T-helper 1 cell (primary cell): ENCODE data around the gene PIK3R1.

Experiments
- DNase-seq, 5 donors: peaks; one replicate each; pipeline ENCODE4 v3.0.0-alpha.2; 2012 to 2020
- total RNA-seq, 4 donors: gene quantifications; one replicate each; lab custom pipeline; 2026; lab: John Stamatoyannopoulos, UW

Gene PIK3R1
- total RNA-seq: 408 to 725 (median 529) reads per million in 4 donors

DNA sequence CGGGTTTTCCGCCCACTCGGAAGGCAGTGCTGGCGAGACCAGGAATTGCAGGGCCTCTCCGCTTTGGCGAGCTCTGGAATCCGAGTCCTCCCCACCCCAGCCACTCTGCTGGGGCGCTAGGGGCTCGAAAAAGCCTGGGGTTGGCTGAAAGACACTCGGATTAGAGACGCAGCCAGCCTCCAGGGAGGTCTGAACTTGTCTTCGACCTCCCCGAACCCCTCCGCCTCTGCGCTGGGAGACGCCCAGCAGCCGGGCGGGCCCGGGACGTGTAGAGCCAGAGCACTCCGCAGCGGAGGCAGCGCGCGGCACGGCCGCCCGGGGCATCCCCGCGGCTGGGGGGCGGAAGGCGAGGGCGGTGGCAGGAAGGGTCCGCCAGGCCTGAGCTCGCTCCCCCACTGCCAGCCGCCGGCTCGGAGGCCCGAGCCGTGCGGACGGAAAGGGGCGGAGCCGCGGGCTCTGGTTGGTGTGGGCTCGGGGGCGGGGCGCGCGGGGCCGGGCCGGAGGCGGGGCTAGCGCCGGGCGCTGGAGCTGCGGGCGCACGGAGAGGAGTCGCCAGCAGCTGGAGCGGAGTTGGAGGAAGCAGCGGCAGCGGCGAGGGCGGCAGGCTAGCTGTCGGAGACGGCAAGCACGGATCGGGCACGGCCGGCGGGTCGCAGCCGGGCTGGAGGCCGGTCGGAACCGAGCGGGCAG lies at the start of gene PIK3R1:
PIK3R1 (plus strand) TSS at position 549 of the 690 bp plus-strand sequence. CDS start 10,920 bp downstream, outside the sequence.
- peak; percentile 87 to 92 (median 89) for DNase-seq

DNA sequence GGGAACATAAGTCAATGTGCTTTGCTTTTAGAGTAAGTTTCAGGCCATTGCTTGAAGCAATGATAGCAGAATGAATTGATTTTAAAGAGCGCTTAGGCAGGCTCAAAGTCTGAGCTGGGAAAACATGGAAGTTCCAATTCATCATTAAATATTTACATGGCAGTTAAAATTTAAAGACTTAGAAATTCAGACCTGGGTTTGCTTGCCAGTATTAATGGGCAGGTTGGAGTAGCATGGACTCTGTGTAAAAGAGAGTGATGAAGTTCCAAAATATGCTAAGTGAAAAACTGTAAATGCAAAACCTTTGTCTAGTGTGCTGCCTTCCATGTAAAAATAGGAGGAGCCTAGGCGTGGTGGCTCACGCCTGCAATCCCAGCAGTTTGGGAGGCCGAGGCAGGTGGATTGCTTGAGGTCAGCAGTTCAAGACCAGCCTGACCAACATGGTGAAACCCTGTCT lies 48.3 kb upstream of the PIK3R1 start:
- no peak for DNase-seq

DNA sequence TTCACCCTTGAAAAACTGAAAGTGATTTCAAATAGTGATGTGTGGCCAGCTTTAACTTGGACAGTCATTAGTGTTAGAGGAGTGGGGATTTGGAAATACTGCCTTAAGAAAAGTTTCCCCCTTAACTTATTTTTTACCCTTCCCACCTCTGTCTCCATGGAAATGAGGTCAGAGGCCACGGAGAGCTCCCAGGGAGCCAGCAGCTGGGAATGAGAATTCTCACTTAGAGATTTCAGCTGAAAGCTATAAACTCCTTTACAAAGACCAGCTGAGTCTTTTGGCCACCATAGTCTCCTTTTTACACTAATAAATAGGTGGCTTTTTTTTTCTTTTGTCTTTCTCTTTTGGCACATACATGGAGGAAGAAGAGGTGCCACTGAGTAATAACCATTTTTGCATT lies 45.7 kb upstream of the PIK3R1 start:
- DNase-seq: no peak

DNA sequence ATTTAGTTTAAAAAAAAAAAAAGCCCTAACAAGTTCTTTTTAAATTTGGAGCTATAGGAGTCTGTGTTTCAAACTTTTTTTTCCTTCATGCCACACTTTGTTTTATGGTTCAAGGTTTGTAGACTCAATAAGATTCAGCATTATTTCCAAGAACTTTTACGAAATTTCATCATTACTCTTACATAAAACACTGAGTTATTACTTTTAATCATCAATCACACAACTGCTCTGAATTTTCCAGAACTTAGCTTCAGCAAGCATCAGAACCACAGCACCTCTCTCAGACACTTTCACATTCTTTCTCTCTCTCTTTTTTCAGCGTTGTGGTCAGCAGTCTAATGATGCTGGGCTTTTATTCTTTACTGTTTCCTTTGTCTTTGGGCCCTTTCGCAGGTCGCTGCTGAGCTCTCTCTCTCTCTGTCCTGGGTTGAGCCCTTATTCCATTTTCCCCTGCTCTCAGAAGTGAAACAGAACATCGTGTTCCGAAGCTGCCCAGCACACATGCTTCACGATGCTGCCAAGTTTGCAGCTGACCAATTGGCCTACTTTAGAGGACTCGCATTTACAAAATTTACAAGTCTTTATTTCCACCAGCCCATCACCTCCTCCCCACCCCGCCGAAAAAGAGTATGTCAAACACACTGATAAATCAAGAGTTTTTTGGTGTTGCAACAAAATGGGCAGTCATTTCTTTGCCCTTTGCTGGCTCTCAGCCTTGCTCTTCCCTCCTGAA lies 44.6 kb upstream of the PIK3R1 start:
- no peak for DNase-seq

DNA sequence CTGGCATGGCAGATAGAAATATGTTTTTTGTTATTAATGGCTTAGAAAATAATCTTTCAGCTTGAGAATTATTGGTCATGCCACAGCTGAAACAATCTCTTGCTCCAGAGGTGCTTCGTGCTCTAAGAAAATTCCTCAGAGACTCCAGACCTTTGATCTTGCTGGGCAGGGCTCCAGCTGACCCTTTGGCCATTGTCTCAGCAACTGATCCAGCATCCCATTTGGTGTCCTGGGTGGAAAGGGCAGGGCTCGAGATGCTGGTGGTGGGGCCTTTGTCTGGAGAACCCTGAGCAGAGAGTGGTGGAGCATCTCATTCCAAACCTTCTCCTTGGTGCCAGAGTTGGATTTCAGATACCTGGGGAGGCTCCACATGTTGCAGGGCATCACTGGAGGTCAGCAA lies 43.2 kb upstream of the PIK3R1 start:
- no peak for DNase-seq

DNA sequence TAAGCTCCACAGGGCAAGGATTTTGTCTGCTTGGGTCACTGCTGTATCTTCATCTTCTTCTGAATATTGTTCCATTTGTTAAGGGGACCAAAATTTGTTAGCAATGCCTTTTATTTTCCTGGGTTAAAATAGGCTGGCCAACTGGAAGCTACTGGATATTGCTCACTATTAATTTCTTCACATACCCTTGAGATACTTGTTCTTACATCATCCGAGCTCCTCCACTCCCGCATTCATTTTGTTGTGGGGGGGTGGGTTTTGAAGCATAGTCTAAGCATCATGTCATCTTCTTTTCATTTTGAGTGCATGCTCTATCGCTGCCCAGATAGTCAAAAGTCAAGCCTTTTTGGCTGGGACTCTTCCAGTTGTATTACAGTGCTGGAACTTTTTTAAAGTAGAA lies 42.5 kb upstream of the PIK3R1 start:
- no peak for DNase-seq

DNA sequence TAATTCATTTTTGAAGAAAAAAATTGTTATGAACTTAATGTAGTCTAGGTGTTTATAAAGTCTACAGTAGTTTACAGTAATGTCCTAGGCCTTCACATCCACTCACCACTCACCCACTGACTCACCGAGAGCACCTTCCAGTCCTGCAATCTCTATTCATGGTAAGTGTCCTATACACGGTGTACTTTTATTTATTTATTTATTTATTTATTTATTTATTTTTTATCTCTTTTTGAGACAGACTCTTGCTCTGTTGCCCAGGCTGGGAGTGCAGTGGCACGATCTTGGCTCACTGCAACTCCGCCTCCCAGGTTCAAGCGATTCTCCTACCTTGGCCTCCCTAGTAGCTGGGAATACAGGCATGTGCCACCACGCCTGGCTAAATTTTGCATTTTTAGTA lies 39.3 kb upstream of the PIK3R1 start:
- DNase-seq: no peak

DNA sequence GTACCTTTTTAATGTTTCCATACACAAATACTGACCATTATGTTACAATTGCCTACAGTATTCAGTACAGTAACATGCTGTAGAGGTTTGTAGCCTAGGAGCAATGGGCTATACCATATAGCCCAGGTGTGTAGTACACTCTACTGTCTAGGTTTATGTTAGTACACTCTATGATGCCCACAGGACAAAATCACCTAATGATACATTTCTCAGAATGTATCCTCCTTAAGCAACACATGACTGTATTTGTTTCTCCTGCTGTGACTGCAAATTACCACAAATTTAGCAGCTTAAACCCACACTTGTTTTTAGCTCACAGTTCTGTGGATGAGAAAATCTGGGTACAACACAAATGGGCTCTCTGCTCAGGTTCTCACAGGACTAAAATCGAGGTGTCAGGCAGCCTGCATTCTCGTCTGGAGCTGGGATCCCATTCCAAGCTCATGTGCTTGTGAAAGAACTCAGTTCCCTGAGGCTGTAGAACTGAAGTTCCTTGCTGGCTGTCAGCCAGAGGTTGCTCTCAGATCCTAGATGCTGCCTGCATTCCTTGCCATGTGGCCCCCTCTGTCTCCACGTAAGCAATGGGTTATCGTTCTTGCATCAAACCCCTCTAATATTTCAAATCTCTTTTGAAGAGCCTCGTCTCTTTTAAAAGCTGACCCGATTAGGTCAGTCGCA lies 38.6 kb upstream of the PIK3R1 start:
- no peak for DNase-seq

DNA sequence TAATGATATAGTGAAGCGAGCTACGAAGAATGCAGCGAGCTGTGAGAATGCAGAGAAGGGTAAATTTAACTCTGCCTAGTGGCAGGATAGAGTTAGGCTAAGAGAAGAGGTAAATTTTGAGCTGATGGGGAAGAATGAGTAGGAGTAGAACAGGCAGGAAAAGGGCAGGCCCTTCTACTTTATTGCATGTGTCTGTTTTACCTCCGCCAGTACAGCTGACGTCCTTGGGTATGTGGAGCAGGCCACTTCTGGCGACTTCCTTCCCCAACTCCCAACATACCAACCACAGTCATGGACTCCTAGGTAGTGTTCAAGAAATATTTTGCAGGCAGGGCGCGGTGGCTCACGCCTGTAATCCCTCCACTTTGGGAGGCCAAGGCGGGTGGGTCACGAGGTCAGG lies 37.9 kb upstream of the PIK3R1 start:
- no peak for DNase-seq

DNA sequence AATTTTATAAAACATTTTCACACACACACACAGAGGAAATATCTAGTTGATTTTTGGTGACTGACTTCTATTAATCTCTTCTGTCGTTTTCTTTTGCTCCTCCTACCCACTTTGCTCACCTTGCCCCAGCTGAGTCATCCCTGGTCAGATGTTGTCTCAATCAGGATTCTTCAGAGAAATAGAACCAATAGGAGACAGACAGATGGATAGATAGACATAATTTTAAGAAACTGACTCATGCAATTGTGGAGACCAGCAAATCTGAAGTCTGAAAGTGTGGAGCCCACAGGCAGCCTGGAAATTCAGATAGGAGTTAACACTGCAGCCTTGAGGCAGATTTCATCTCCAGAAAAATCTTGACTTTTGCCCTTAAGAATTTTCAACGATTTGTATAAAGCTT lies 37.0 kb upstream of the PIK3R1 start:
- no peak for DNase-seq

DNA sequence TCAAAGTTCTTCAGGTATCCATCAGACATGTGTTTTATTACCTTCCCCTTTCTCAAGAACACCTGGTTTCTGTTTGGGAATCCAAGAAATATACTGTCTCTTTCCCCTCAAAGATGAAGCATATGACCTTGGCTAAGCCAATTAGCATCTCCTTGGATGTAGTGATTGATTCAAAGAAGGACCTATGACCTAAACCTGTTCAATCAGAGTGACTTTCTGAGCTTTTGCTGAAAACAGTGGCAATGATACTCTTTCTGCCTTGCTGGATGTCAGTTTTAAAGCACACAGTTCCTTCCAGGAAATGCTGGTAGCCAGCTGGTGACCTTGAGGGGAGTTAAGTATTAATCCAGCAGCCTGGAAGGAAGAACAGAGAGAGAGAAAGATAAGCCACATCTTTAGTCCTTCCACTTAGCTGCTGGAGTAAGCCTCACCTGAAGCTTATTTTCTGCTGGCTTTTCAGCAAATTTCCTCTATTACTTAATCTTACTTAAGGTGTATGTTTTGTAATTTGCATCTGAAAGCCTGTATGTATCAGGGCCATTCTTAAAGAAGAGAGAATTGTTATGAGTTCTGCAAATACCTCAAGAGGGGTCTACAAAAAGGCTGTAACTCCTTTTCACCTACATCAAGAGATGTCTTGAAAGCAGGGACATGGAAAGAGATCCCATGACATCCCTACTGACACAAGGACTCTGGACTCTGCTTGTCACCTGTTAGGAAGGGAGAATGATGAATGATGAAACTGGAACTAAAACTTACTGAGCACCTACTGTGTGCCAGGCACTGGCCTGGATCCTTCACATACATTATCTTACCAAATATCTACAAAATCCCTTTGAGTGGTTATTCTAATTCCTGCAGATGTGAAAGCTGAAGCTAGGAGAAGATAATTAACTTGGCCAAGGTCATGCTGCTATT lies 35.2 kb upstream of the PIK3R1 start:
- DNase-seq: no peak

DNA sequence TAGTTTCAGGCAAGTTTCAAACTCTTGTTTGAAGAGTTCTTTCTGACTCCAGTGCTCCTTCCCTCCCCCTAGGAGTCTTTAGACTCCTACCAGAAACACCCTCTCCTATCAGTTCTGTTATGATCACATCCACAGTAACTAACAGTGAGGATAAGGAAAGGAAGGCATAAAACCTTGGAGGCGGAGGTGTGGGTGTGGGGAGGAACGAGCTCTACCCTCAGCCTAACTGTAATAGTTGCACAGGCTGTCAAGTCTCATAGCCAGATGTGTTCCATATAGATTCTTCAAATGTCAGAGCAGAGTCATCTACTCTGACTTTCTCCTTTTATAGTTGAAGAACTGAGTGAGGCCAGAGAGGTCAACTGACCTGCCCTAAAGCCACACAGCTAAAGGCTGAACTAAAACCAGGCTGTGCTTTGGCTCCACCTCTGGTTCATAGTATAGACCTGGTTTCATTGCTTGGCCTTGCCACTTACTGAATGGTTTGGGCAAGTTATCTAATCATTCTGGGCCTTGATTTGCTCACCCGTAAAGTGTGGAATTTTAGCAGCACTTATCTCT lies 34.4 kb upstream of the PIK3R1 start:
- no peak for DNase-seq

DNA sequence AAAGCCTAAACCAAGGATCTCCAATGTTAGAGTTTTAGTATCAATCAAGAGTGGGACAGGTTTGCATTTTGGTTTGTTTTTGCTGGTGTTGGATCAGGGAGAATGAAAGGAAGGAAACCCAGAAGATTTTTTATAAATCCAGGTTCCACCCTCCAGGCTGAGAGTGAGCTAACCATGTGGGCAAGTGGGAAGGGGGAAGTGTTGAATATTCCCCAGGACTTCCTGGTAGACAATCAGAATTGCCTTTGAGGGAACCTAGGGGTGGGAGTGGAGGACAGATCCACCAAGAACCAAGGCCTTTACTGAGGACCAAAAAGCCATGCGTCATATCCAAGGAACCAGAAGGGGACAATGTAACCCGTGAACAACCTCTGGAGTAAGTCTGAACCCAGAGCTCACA lies 33.5 kb upstream of the PIK3R1 start:
- no peak for DNase-seq

DNA sequence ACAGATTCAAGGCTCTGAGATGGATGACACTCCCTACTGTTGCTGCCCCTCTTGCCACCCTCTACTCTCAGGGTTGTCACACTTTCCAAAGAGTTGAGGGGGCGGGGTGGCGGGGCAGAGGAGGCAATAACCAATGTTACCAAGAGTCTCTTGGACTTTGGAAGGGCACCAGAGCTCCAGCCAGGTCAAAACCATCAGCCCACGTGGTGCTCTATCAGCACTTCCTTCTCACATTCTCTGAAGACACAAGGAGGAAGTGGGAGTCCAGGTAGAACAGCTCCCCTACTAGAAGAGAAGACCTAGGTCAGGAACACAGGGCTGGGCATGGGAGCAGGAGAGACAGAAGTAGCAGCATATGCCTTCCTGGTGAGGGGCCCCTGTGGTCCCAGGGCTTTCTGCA lies 33.0 kb upstream of the PIK3R1 start:
- no peak for DNase-seq

DNA sequence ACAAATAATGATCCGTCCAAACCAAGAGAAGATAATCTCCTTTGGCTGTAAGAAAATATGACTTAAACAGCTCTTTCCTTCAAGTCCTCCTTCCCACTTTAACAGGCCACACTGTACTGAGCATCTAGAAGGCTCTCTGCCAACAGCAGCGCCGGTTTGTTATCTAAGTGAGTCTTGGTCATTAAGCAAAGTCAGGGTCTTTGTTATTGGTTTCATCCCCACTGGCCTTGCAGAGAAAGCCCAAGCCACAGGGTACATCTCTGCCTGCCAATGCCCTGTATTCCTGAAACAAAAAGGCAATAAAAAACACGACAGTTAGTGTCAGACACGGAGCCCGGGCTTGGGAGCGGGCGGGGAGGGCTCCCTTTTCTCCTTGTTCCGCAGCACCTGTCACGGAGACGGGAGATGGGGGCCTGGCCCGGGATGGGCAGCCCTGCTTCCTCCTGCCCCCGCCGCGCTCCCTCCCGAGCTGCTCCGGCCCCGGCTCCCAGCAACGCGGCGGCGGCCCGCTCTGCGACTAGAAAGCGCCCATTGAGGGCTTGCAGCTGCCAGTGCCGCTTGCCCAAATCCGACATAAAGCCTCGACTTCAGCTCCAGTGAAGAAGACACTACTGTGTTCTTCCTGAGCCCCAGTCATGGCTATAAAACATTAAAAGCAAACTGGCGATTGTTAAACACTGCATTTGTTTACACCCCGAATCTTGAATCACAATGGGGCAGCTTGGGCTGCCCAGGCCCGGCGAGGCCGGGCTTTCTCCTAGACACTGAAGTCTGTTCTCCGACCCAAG lies 28.1 kb upstream of the PIK3R1 start:
- DNase-seq: no peak

DNA sequence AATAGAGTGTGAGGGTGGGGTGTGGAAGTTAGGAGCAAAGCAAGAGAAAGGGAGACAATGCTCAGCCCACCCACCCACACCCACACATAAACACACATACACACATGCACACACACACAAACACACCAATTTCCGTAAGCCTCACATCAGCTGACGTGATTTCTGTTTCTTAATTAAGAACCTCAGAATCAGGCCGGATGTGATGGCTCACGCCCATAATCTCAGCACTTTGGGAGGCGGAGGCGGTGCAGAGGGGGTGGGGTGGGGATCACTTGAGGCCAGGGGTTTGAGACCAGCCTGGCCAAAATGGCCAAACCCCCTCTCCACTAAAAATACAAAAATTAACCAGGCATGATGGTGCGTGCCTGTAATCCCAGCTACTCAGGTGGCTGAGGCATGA lies 26.4 kb upstream of the PIK3R1 start:
- no peak for DNase-seq

DNA sequence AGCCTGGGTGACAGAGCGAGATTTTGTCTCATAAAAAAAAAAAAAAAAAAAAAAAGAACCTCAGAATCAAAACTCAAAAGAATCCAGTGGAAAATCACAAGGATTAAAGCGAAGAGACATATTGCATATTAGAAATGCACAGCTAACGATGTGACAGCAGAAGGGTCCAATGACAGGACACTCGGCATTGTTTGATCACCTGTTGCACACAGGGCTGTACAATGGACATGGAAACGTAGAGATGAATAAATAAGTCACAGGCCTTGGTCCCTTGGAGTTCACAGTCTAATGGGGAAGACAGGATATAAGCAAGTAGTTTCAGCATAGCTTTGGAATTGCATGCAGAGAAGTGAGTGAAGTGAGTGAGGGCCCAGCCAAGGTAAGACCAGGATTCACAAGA lies 25.9 kb upstream of the PIK3R1 start:
- DNase-seq: no peak

DNA sequence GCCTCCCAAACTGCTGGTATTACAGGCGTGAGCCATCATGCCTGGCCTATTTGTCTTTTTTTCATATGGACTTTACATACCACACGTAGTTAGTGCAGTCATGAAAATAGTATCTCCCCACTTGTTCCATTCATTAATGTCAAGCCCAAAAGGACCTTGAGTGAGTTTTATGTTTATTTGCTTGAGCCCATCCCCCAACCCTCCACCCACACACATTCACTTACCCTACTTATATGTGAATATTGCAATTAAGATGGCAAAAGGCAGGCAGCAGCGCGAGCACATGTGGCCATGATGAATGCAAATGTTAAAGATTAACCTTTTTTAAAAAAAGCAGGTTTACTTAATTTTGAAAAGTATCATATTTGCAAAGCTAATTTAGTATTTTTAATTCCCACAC lies 24.9 kb upstream of the PIK3R1 start:
- no peak for DNase-seq

DNA sequence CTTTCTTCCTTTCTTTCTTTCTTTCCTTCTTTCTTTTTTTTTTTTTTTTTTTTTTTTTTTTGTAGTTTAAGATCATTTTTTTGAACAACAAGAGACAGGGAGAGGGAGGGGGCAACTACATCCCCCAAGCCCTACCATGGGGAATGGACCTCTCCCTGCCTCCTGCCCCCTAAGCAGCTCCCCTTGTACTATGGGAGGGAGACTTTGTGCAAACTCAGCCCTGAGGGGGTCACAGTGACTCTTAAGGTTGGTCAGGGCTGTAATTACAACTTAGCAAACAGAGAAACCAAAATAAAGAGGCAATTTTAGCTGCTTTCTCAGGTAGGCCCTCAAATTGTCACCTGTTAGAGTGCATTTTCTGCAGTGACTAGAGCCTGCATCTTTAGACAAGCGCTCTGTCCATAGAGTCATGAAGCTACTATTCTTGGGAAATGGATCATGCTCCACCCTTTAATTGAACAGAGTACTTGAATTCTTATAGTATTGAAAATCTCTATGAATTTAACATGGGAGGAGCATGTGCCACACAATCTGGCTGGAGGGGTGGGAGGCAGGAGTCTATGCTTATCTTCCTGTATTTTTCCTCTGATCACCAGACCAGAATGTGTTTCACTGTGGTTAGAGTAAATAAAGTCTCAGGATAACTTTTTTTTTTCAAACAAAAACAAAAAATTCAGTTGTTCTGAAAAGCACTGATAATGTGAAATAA lies 24.3 kb upstream of the PIK3R1 start:
- DNase-seq: no peak

DNA sequence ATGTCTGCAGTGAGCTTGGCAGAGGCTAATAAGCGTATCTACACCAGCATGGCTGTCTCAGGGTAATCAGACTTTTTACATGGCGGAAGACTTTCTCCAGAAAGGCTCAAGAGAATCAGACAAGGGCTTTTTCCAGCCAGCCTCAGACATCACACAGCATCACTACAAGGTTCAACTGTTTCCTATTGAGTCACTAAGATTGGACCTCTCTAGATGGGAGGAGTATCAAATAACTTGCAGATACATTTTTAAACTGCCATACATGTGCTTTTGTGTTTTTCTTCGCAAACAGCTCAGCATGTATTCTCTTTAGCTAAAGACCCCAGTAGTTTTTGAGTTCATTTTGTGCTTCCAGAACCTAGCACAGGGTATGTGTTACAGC lies 22.9 kb upstream of the PIK3R1 start:
- DNase-seq: no peak

DNA sequence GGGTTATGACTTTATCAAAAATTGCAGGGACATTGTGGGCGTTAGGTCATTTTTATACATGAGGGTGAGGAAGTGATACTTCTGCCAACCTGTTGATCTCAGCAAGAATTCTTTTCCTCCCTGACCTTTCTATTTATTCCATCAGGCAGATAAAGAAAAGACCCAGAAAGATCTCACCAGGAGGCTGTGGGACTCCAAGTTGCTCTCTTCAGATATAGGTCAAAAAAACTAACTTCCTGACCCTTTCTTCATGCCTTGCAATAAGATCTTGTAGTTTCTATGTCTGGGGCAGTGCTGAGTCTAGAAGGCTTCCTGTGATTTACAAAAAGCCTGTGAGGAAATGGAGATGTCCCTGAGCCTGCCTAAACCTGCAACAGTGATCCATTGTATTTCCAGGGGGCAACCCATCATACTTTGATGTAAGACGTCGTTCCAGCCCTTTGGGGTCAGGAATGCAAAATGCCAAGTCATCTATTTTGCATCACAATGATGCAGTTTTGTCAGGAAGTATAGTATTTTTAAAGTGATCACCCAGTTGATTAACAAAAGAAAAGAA lies 22.0 kb upstream of the PIK3R1 start:
- no peak for DNase-seq
